Measurements from ENCODE around the gene SBF2.

DNA sequence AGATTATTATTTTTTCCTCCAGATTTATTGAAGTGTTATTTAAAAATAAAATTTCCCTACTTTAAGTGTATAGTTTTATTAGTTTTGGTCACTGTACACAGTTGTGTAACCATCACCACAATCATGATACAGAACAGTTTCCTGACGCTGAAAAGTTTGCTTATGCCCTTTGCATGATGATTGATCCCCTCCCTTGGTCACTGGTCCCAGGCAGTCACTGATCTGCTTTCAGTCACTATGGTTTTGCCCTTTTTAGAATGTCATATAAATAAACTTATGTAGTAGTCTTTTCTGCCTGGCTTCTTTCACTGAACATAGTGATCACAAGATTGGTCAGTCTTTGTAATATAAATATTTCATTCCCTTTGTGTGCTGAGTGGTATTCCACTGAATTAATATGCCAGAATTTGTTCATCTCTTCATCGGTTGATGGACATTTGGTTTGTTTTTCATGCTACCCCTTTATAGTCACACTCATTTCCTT is 489.6 kb downstream of the SBF2 start:
- TF ChIP-seq TAF1 (IDR thresholded peaks at IDR 0.05; ENCODE audit: borderline replicate concordance, insufficient read depth, low read length) (no peak), SIN3A (IDR thresholded peaks at IDR 0.05; ENCODE audit: borderline replicate concordance, insufficient read depth, low read length) (no peak), POLR2AphosphoS5 (IDR thresholded peaks at IDR 0.05; ENCODE audit: low read depth, low read length) (no peak)
- TF ChIP-seq, protein P1, sequence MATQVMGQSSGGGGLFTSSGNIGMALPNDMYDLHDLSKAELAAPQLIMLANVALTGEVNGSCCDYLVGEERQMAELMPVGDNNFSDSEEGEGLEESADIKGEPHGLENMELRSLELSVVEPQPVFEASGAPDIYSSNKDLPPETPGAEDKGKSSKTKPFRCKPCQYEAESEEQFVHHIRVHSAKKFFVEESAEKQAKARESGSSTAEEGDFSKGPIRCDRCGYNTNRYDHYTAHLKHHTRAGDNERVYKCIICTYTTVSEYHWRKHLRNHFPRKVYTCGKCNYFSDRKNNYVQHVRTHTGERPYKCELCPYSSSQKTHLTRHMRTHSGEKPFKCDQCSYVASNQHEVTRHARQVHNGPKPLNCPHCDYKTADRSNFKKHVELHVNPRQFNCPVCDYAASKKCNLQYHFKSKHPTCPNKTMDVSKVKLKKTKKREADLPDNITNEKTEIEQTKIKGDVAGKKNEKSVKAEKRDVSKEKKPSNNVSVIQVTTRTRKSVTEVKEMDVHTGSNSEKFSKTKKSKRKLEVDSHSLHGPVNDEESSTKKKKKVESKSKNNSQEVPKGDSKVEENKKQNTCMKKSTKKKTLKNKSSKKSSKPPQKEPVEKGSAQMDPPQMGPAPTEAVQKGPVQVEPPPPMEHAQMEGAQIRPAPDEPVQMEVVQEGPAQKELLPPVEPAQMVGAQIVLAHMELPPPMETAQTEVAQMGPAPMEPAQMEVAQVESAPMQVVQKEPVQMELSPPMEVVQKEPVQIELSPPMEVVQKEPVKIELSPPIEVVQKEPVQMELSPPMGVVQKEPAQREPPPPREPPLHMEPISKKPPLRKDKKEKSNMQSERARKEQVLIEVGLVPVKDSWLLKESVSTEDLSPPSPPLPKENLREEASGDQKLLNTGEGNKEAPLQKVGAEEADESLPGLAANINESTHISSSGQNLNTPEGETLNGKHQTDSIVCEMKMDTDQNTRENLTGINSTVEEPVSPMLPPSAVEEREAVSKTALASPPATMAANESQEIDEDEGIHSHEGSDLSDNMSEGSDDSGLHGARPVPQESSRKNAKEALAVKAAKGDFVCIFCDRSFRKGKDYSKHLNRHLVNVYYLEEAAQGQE (IDR thresholded peaks at IDR 0.05; ENCODE audit: insufficient read depth in 1 of 2, low read depth in 2 of 2, low read length in 2 of 2): no peak

Data from PFSK-1 (cell line).